Activated gamma-delta T cell treated with anti-CD3 and anti-CD28 coated beads, Interleukin-2, amount 50 U/mL, for 16 hours (primary cell): ENCODE measurements around the gene ST6GALNAC1.

Source experiments
- DNase-seq: peaks from one replicate; pipeline ENCODE4 v3.0.0-alpha.2; 2020; ENCODE audit warnings: low read depth

ST6GALNAC1 gene

GRCh38 chr17:76643553-76644148 lies at the start of gene ST6GALNAC1:
ST6GALNAC1 (minus strand) TSS chr17:76643757; CDS start chr17:76643638, 119 bp downstream.
- no peak for DNase-seq

GRCh38 chr17:76691379-76692191 lies 48.0 kb upstream of the ST6GALNAC1 start:
- DNase-seq, result no peak

- DNase-seq, result no peak
Observed at GRCh38 chr17:76690596-76691280, 47.2 kb upstream of the ST6GALNAC1 start.

GRCh38 chr17:76689859-76690258 lies 46.3 kb upstream of the ST6GALNAC1 start:
- DNase-seq, result no peak

- DNase-seq, result no peak
Observed at GRCh38 chr17:76688165-76688622, 44.6 kb upstream of the ST6GALNAC1 start.

GRCh38 chr17:76687298-76688164 lies 44.0 kb upstream of the ST6GALNAC1 start:
- DNase-seq, result no peak

- no peak for DNase-seq
Observed at GRCh38 chr17:76686538-76687297, 43.2 kb upstream of the ST6GALNAC1 start.

- no peak for DNase-seq
Observed at GRCh38 chr17:76685846-76686245, 42.3 kb upstream of the ST6GALNAC1 start.

GRCh38 chr17:76685366-76685765 lies 41.8 kb upstream of the ST6GALNAC1 start:
- no peak for DNase-seq

GRCh38 chr17:76684756-76685155 lies 41.2 kb upstream of the ST6GALNAC1 start:
- DNase-seq, result no peak

- no peak for DNase-seq
Observed at GRCh38 chr17:76683921-76684745, 40.6 kb upstream of the ST6GALNAC1 start.

GRCh38 chr17:76683011-76683755 lies 39.6 kb upstream of the ST6GALNAC1 start:
- no peak for DNase-seq

- no peak for DNase-seq
Observed at GRCh38 chr17:76682296-76682695, 38.7 kb upstream of the ST6GALNAC1 start.

GRCh38 chr17:76681222-76682137 lies 37.9 kb upstream of the ST6GALNAC1 start:
- DNase-seq, result peak; percentile 52

- no peak for DNase-seq
Observed at GRCh38 chr17:76679239-76679638, 35.7 kb upstream of the ST6GALNAC1 start.

GRCh38 chr17:76678330-76678729 lies 34.8 kb upstream of the ST6GALNAC1 start:
- peak; percentile 38 for DNase-seq

GRCh38 chr17:76677406-76677805 lies 33.8 kb upstream of the ST6GALNAC1 start:
- DNase-seq, result no peak

- no peak for DNase-seq
Observed at GRCh38 chr17:76676629-76677028, 33.1 kb upstream of the ST6GALNAC1 start.
